ENCODE results near the gene CAAP1. TPM values are rescaled to one million over a fixed set of nuclear protein-coding genes. Genes with fewer than 3 reads are reported as not detected.

The CAAP1 gene
- total and polyA plus RNA-seq, 2 of the 8 experiments (the other 6 are each of a cell fraction or from before 2014, with no cell fraction given): 9.5 to 36.7 TPM

DNA sequence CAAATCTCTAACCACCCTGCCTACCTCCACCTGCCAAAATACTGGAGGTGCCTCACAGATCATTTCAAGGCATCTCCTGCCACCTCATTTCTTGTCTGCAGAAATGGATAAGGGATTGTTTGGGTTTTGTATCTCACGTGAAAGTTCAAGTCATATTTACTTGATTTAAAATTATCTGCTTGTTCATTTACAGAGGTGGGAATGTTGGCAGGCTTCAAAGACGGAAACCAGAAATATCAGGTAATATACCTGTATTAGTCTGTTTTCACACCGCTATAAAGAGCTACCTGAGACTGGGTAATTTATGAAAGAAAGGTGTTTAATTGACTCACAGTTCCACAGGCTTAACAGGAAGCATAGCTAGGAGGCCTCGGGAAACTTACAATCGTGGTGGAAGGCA, 85.4 kb downstream of the CAAP1 start:
- H2BK12ac ChIP-seq (ENCODE audit: low read depth, low read length): no peak overlapping the region
- no peak for FAIRE-seq
- TF ChIP-seq SUZ12 (IDR thresholded peaks at IDR 0.05; ENCODE audit: low read length) (no peak), E2F6 (IDR thresholded peaks at IDR 0.05) (no peak), CBX8 (IDR thresholded peaks at IDR 0.05; ENCODE audit: borderline replicate concordance, low read depth, low read length) (no peak), NRF1 (IDR thresholded peaks at IDR 0.05; ENCODE audit: low read depth, low read length) (no peak), SP4 (IDR thresholded peaks at IDR 0.05; ENCODE audit: low read length) (no peak), HDAC2 (IDR thresholded peaks at IDR 0.05; ENCODE audit: borderline replicate concordance in 1 of 2, low read depth in 2 of 2, low read length in 2 of 2) (no peak), BACH1 (IDR thresholded peaks at IDR 0.05; ENCODE audit: low read length) (no peak), TCF12 (IDR thresholded peaks at IDR 0.05; ENCODE audit: low read depth, low read length) (no peak), KDM4A (IDR thresholded peaks at IDR 0.05; ENCODE audit: low read depth, low read length, severe bottlenecking) (no peak), EP300 (IDR thresholded peaks at IDR 0.05; ENCODE audit: borderline replicate concordance in 1 of 2, low read depth in 2 of 2, low read length in 2 of 2) (no peak), RBBP5 (IDR thresholded peaks at IDR 0.05; ENCODE audit: borderline replicate concordance, low read depth, low read length) (no peak), TAF1 (IDR thresholded peaks at IDR 0.05; ENCODE audit: low read depth, low read length) (no peak), RFX5 (IDR thresholded peaks at IDR 0.05; ENCODE audit: borderline replicate concordance, low read depth, low read length) (no peak), GABPA (IDR thresholded peaks at IDR 0.05; ENCODE audit: borderline replicate concordance, insufficient read depth, low read length) (no peak)

More for the DNA sequence above, 85.4 kb downstream of the CAAP1 start:
- Histone ChIP-seq H3K56ac (replicated peaks; ENCODE audit: insufficient read length, low read depth, low read length) (no peak overlapping the region), H3K27me3 (replicated peaks in 1 of 4; ENCODE audit: control insufficient read depth in 3 of 4, extremely low read depth in 1 of 4, insufficient read depth in 3 of 4, low read length in 3 of 4) (no peaks in the 10 kb centered on the region), H3K79me1 (ENCODE audit: low read depth, low read length) (no peaks in the 10 kb centered on the region), H3K23ac (ENCODE audit: insufficient read length) (no peak overlapping the region), H3K9ac (replicated peaks in 1 of 4; ENCODE audit: extremely low read depth in 1 of 4, low read depth in 3 of 4, low read length in 3 of 4) (no peak overlapping the region), H3K79me2 (ENCODE audit: control insufficient read depth in 1 of 2, insufficient read depth in 2 of 2, low read length in 2 of 2) (no peaks in the 10 kb centered on the region), H2AK5ac (ENCODE audit: low read depth, low read length) (no peak overlapping the region), H2BK120ac (replicated peaks; ENCODE audit: low read depth, low read length) (no peak overlapping the region), H2BK15ac (ENCODE audit: low read length) (no peak overlapping the region), H2BK20ac (ENCODE audit: low read length) (no peak overlapping the region; the same call in 1 of the 2 replicates), H4K8ac (ENCODE audit: extremely low read depth, insufficient read depth, low read length) (no peak overlapping the region), H3K4me3 (ENCODE audit: extremely low read depth in 1 of 4, insufficient read depth in 2 of 4, low read depth in 3 of 4, low read length in 4 of 4) (no peak overlapping the region), H4K20me1 (replicated peaks in 1 of 2; ENCODE audit: control insufficient read depth in 1 of 2, insufficient read depth in 2 of 2, low read length in 2 of 2) (no peaks in the 10 kb centered on the region), H3K4me1 (replicated peaks in 1 of 4; ENCODE audit: control insufficient read depth in 3 of 4, insufficient read depth in 4 of 4, low read length in 3 of 4) (no peaks in the 10 kb centered on the region), H2AFZ (ENCODE audit: low read length) (peak overlapping the region; percentile 77; the same call in 1 of the 2 replicates), H3K23me2 (ENCODE audit: low read depth, low read length) (no peaks in the 10 kb centered on the region), H3K4me2 (ENCODE audit: insufficient read depth in 1 of 2, low read depth in 2 of 2, low read length in 2 of 2) (no peak overlapping the region), H3K9me3 (ENCODE audit: insufficient read depth in 2 of 2, low read depth in 1 of 2, low read length in 1 of 2) (no peaks in the 10 kb centered on the region), H3K36me3 (ENCODE audit: control insufficient read depth in 2 of 4, insufficient read depth in 4 of 4, low read length in 3 of 4) (no peaks in the 10 kb centered on the region), H3K18ac (ENCODE audit: extremely low read depth, low read length) (no peak overlapping the region), H4K5ac (ENCODE audit: insufficient read length, low read depth, low read length) (no peak overlapping the region), H4K91ac (replicated peaks; ENCODE audit: insufficient read length, low read length) (no peak overlapping the region), H3K4ac (replicated peaks; ENCODE audit: insufficient read length, low read depth, low read length) (no peak overlapping the region), H3K27ac (ENCODE audit: low read depth, low read length) (no peak overlapping the region), H3K14ac (ENCODE audit: insufficient read length) (no peak overlapping the region), H2BK5ac (ENCODE audit: low read depth, low read length) (no peak overlapping the region)
- DNase-seq (ENCODE audit: low read depth in 1 of 2, low spot score in 2 of 2): no peak
- POLR2A ChIA-PET (ENCODE audit: partially characterized antibody): no interaction called here
- CTCF ChIA-PET (ENCODE audit: partially characterized antibody): interaction anchor here (1.2 to 1.3 kb wide), 3 partner anchors 9 to 50 kb away, joined by 3 read pairs; no protein-coding TSS in a partner anchor
- 84% methylated on average over 5 of the region's 5 CpGs; no CpG with 5 or more reads in 1 of the 2 experiments for WGBS, 2 experiments (ENCODE audit: extremely low coverage in 1 of 2, insufficient coverage in 1 of 2, insufficient read length in 1 of 2, insufficient replicate concordance in 2 of 2, low coverage in 1 of 2, low lambda C conversion rate in 2 of 2, missing lambda C conversion rate in 1 of 2)
